Activated CD8-positive, alpha-beta memory T cell treated with anti-CD3 and anti-CD28 coated beads for 48 hours (primary cell): ENCODE results near the gene PHACTR1.

Source experiments
- DNase-seq, 3 experiments: peaks; one replicate each; pipeline ENCODE4 v3.0.0-alpha.2; 2020; ENCODE audit warnings: low read depth in 2 of 3, low spot score in 2 of 3

Gene PHACTR1

GRCh38 chr6:13066820-13067219 is 350.3 kb downstream of the PHACTR1 start:
- no peak for DNase-seq

DNA sequence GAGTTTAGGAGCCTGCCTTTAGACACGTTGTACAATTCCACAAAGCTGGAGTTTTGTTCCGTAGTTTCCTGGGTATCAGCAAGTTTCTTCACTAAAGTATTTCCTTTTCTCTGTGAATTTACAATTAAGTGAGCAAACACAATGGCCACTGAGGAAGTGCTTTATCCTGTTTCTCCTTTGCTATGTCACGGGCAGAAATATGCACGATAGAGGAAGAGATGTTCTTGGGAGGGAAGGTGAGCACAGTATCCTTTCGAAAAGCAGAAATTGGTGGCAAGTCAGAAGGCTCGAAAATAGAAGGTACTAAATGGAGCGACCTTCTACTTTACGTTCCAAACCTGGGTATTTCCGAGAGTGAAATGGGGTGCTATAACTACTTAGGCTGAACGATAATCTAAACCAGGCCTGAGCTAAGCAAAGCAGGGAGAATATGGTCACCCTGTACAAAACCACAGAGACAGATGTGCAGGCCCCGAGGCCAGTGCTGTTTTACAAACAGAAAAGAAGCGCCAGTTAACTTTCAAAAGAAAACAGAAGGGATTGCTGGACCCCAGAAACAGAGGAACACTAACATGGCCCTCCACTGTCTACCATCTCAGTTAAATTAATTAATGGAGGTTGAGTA is 352.1 kb downstream of the PHACTR1 start:
- no peak for DNase-seq

DNA sequence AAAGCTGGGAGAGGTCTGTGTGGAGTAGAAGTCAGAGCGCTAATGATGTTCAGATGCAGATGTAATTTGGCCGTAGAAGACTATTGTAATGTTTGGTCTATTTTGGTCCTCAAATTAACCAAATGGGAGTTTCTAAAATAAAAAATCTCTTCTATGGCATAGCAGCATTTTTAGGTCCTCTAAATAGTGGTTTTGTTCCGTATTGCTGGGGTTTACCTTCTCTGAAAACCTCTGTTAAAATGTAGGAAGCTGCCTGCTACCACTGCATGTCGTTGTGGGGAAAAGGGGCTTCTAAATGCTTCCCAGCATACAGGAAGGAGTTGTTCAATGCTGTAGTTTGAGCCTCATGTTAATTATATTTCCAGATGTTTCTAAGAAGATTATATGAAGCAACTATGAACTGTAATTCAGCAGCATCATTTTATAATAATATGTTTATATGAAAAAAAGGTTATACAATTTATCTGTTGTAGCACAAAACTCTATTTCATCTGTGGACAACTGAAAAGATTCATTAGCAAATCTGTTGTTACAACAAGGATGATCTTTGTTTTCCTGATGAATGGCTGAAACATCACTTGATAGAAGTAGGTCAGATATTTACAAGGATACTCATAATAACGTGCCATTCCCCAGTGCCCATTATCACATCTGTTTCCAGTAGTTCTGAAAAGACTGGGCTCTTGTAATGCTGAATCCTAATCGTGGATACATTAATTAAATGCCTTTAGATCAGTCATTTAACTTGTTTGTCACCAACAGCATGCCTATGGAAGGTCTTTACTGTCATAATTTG is 355.2 kb downstream of the PHACTR1 start:
- DNase-seq: no peak

DNA sequence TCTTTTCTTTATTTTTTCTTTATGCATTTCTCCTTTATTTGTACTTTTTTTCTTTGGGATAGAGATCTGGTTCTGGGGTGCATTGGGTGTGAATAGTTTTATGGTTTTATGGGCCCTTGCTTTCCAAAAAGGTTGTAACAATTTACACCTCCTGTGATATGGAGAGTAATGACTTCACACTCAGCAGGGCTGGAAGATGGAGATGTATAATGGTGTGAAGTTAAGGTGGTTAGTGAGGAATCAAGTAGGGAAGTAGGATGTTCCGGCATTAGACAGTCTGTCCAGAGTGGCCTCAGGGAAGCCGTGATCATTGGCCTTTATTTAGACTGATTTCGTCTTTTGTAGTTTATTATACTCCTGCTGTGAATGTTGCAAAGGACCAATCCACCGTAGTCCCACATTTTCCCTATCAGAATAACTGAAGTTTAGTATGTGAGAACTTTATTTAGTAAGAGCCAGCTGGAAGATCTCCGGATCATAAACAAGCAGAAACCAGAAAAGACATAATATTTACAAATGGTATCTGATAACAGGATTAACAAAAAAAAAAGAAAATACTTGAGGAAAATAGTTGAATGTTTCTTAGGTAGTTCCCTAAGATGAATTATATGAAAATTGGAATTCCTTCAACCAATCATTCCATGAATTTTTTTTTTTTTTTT is 356.2 kb downstream of the PHACTR1 start:
- DNase-seq: no peak

- DNase-seq: no peak
Observed at GRCh38 chr6:13074415-13075140, 358.0 kb downstream of the PHACTR1 start.

DNA sequence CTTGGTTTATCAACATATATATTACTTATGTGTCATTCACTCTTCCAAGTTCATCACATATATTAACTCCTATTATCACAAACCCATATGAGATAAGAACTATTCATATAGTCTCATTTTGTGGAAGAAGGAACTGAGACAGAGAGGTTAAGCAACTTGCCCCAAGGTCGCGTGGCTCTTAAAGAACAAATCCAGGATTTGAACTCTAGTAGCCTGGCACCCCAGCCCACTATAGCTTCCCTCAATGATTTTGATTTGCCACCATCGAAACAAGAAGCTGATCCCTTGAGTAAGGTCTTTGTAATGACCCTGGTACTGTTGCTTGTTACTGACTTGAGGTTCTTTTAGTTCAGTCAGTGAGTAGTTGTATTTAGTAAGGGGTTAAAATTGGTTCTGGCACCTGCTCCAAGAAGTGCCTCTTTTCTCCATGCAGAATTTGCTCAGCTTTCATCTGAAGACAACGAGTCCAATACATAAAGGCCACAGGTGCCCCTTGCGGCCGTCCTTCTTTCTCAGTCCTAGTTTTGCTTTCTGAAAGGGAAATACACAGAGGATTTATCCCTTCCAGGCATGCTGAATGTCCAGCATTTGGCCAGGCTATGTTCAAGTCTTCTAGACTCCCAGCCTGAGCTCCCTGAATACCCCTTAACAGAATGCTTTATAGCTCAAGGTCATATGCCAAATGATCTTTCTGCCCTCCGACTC is 358.7 kb downstream of the PHACTR1 start:
- DNase-seq: no peak

DNA sequence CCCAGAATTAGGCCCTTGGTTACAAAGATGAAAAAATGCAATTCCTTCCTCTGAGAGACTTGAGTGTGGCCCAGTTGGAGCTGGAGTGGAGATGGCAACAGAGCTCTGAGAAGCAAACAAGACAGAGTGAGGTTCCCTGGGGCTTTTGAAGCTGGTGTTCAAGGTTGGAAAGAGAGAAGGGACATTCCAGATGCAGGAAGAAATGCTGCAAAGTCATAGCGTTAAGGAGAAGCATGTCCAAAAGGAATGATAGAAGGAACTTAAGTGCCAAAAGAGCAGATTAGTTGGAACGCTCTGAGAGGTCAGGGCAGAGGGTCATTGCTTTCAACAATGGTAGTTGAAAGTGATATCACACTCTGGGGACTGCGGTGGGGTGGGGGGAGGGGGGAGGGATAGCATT is 360.0 kb downstream of the PHACTR1 start:
- no peak for DNase-seq

DNA sequence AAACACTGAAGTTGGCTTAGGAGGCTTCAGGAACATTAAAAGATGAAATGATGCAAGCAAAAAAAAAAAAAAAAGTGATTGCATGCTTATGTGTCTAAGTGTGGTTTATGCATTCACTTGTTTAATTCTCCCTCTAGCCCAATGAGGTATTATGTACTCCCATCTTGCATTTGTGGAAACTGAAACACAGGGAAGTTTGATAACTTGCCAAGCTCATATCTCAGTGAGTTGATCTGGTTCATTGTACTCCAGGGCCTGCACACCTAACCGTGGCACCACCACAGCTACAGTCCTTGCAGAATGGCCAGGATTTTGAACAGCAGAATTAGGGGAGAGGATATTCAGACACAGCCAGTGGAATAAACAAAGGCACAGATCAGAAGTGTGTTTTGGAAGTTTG is 360.6 kb downstream of the PHACTR1 start:
- no peak for DNase-seq

DNA sequence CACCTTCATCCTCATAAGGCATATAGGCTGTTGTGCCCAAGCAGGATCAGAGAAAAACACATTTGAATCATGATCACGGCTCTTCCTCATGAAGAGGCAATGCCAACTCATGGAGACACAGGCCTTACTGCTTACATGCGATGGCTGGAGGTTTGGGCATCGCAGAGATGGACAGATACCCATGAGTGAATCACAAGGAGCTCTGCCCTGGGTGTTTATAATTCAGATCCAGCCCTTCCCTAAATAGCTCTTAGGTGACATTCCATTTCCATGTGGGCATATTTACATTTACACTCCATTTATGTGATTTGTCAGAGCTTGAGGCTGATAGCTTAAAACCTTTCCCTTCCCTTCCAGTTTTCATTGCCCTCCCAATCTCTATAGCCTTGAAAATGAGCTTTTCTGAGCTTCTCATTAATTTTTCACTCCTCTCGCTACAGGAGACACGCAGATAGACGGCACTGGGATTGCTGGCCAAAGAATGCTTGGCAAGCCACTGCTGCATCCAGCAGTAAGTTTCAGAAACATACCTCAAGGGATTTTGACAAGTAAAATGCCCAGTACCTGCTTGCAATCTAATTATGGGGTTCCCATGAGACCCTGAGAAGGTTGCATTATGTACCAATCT is 362.6 kb downstream of the PHACTR1 start:
- DNase-seq: no peak

DNA sequence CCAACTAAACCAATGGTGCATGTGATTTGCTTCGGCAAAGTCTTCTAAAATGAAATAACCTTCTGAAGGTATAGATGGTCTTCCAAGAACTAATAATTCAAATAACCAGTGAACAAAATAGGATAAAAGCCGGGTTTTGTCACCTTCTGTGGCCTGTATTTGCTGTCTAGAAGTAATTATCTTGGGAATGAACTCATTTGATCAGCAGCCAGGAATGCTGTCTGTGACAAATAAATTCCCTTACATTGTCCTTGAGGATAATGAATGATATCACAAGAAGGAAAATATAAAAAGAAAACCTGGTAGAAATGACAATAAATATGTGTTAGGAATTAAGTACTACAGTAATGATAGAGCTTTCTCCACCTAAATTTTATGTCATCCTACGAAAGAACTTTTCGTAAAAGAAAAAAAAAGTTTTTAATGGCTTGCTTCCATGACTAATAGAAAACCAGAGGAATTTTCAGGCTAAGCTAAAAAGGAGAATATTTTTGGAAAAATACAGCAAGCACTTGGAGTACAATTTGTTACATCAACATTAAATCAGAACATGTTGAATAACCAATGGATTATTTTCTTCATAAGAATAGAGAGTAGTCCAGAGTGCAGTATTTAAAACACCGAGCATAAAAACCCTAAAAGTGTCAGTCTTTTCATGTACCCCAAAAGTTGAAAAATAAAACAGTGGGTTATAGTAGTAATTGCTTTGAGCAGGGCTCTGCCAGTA is 364.1 kb downstream of the PHACTR1 start:
- DNase-seq: no peak

DNA sequence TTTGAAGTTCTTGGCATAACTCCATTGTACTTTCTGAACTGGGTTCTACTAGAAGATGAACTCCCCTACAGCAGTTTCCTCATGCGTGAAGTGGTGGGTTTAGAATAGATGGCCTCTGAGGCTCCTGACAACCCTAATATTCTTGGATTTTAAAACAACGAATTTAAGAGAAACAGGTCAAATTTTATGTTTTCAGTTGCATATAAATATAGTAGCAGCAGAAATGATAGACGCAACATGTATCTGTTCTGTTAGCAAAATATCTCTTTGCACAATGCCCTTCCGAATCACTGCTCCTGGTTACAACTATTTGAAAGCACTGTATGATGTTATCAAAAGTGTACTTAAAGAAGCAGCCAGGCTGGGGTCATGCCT is 364.6 kb downstream of the PHACTR1 start:
- DNase-seq: no peak

DNA sequence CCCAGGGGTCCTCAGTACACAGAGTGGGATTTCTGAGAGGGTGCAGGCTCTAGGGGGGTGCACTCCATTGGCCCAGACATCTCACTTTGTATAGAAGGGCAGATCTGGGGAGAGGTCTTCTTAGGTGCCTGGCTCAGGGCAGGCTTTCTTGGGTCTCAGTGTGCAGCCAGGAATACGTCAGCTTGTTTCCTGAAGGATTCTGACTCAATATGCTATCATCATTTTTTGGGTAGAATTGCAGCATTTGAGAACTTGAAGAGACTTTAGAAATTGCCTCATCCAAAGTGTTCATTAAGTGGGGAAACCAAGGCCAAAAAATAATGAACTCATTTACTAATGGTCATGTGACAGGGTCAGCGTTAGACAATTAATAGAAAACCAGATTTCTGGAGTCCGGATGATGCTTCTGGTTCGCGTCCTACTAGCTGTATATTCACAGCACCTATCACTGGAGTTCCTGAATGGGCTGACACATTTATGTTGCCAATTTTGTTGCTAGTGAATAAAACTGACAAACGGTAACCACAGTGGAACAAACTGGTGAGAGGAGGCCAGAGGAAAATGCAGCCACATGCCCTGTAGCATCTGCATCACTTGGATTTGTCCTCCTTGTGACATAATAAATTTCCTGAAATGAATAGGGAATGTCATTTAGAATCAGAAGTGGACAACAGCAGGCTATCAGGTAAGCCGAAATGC is 372.9 kb downstream of the PHACTR1 start:
- DNase-seq: no peak

GRCh38 chr6:13091192-13091591 is 374.6 kb downstream of the PHACTR1 start:
- no peak for DNase-seq

DNA sequence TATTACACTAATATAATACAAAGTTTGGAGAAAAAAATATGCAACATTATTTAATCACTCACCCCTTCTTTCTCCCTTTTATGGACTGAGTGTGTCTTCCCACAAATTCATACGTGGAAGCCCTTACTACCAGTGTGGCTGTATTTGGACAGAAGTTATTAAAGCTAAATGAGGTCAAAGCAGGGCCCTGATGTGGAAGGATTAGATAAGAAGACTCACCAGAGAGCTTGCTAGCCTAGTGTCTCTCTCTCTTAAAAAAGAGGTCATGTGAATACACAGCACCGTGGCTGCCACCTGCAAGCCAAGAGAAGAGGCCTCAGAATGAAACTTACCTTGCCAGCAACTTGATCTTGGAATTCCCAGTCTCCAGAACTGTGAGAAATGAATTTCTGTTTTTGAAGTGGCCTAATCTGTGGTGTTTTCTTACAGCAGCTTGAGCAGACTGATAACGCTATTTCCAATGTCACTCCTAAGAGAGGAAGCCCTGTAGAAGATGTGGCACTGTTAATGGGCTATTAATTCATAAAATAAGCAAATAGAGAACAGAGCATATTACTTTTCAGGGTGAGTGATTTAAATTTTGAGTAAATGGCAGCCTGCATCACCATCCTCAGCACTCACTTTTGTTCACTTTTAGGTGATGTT is 378.3 kb downstream of the PHACTR1 start:
- DNase-seq: no peak

GRCh38 chr6:13096084-13096483 is 379.5 kb downstream of the PHACTR1 start:
- DNase-seq: no peak

DNA sequence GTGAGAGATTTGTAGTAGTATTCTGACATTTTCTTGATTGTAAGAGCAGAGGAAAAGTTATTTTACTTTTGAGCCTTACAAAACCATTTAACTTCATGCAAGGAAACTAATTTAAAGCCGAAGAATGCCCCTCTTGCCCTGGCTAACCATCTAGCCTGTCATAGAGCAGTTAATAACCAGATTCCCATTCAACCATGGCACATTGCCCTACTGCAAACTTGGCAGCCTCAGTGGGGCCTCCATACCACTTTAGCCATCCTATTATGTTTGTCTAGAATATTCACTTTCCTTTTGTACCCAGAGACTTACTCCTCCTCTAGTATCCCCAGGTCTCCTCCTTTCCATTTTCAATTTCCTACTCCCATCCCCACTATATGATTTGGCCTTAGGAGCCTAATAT is 380.9 kb downstream of the PHACTR1 start:
- no peak for DNase-seq

DNA sequence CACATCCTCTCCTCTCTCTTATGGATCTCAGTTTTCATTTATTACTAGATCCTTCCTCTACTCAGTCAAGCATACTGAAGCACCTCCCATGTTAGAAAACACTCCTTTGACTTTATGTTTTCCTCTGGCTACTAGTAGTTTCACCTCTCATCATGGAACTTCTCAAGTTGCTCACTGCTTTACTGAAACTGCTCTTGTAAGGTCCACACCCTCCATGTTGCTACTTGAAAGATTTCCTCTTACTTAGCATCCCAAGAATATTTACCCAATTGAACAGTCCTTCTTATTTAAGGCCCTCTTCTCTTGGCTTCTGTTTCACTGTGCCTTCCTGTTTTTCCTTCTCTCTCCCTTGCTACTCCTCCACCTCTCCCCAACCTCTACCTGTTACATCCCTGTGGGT is 381.4 kb downstream of the PHACTR1 start:
- no peak for DNase-seq

- no peak for DNase-seq
Observed at GRCh38 chr6:13098793-13099570, 382.4 kb downstream of the PHACTR1 start.
